Ishikawa (cell line): ENCODE data around the gene HELZ.

Experiments
- EGR1 ChIP-seq: IDR thresholded peaks from 2 replicates; pipeline ENCODE4 v1.6.1; 2012
- FOXM1 ChIP-seq: IDR thresholded peaks from 2 replicates; pipeline ENCODE4 v1.6.1; 2012; ENCODE audit warnings: low read depth, borderline replicate concordance
- RAD21 ChIP-seq: IDR thresholded peaks from 2 replicates; pipeline ENCODE4 v1.6.1; 2012; ENCODE audit warnings: low read depth
- ZBTB7A ChIP-seq: IDR thresholded peaks from 2 replicates; pipeline ENCODE4 v1.6.1; 2012; ENCODE audit warnings: low read depth

DNA sequence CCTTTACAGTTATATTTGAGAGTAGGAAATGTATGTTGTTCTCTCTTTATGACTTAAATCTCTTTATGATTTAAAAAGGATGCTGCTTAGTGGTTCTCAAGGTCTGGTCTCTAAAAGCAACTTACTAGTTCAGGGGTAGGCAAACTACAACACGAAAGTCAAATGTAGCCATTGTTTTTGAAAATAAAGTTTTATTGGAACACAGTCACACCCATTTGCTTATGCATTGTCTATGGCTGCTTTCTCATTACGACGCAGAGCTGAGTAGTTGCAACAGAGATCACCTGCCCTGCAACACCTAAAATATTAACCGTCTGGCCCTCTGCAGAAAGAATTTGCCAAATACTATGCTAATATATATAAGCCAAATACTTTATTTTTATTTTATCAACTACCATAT lies 58.2 kb downstream of the HELZ start:
- TF ChIP-seq ZBTB7A: no peak
- no peak for TF ChIP-seq FOXM1
- TF ChIP-seq RAD21: no peak
- TF ChIP-seq EGR1: no peak
